ENCODE measurements around the gene ZNF689. TPM values are rescaled to one million over a fixed set of nuclear protein-coding genes. Genes with fewer than 3 reads are reported as not detected.

The ZNF689 gene
- total and polyA plus RNA-seq, 2 of the 13 experiments (the other 11 are each of a cell fraction or from before 2014, with no cell fraction given), result 9.7 to 19.5 TPM

DNA sequence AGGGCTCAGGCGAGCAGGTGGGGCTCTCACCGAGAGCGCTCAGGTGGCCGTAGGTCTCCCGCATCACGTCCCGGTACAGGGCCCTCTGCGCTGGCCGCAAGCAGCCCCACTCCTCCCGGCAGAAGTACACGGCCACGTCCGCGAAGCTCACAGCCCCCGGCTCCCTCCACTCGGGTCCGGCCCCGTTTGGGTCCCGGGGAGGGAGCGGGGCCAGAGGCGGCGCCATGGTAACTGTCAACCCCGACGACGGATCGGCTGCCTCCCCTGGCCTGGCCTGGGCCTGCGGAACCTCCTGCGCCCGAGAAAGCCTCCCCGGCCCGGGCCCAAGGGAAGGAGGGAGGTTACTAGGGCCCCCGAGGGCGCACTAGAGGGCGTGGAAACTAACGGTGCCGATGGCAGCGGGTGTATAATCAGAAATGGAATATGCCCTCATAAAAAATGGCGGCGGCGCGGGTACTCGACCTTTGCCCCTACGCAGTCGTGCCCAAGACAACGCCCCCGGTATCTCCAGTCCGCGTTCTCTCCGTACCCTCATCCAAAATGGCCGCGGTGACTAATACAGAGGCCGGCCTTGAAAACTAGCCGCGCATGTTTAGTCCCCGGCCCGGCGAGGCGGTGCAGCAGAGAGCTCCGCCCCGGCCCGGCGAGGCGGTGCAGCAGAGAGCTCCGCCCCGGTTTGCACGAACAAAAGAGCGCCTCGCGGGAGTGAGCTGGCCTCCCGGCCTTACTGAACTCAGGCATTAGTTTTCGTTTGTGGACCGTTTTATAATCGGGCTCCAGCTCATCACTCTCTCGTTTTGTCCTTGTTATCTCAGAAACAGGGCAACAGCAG, 52.0 kb downstream of the ZNF689 start, which contains the start of gene ZNF764 (continued):
- TF ChIP-seq, protein P1, sequence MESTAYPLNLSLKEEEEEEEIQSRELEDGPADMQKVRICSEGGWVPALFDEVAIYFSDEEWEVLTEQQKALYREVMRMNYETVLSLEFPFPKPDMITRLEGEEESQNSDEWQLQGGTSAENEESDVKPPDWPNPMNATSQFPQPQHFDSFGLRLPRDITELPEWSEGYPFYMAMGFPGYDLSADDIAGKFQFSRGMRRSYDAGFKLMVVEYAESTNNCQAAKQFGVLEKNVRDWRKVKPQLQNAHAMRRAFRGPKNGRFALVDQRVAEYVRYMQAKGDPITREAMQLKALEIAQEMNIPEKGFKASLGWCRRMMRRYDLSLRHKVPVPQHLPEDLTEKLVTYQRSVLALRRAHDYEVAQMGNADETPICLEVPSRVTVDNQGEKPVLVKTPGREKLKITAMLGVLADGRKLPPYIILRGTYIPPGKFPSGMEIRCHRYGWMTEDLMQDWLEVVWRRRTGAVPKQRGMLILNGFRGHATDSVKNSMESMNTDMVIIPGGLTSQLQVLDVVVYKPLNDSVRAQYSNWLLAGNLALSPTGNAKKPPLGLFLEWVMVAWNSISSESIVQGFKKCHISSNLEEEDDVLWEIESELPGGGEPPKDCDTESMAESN (CRISPR knock-in tag; conservative IDR thresholded peaks at IDR 0.05), result peak; percentile 89; the same call in 1 of the 2 replicates
- TF ChIP-seq, protein P2, sequence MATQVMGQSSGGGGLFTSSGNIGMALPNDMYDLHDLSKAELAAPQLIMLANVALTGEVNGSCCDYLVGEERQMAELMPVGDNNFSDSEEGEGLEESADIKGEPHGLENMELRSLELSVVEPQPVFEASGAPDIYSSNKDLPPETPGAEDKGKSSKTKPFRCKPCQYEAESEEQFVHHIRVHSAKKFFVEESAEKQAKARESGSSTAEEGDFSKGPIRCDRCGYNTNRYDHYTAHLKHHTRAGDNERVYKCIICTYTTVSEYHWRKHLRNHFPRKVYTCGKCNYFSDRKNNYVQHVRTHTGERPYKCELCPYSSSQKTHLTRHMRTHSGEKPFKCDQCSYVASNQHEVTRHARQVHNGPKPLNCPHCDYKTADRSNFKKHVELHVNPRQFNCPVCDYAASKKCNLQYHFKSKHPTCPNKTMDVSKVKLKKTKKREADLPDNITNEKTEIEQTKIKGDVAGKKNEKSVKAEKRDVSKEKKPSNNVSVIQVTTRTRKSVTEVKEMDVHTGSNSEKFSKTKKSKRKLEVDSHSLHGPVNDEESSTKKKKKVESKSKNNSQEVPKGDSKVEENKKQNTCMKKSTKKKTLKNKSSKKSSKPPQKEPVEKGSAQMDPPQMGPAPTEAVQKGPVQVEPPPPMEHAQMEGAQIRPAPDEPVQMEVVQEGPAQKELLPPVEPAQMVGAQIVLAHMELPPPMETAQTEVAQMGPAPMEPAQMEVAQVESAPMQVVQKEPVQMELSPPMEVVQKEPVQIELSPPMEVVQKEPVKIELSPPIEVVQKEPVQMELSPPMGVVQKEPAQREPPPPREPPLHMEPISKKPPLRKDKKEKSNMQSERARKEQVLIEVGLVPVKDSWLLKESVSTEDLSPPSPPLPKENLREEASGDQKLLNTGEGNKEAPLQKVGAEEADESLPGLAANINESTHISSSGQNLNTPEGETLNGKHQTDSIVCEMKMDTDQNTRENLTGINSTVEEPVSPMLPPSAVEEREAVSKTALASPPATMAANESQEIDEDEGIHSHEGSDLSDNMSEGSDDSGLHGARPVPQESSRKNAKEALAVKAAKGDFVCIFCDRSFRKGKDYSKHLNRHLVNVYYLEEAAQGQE (IDR thresholded peaks at IDR 0.05; ENCODE audit: borderline replicate concordance in 1 of 2, low read depth in 1 of 2, low read length in 2 of 2), result no peak
- TF ChIP-seq RAD51 (IDR thresholded peaks at IDR 0.05; ENCODE audit: borderline replicate concordance) (no peak), MED1 (CRISPR knock-in tag; IDR thresholded peaks at IDR 0.05) (peak; percentile 77), POLR2G (IDR thresholded peaks at IDR 0.05; ENCODE audit: low read depth, low read length) (peak; percentile 89), ZNF773 (CRISPR knock-in tag; IDR thresholded peaks at IDR 0.05; ENCODE audit: borderline replicate concordance) (no peak), HMG20B (CRISPR knock-in tag; conservative IDR thresholded peaks at IDR 0.05) (no peak; the same call in 1 of the 2 replicates), NFKB2 (CRISPR knock-in tag; IDR thresholded peaks at IDR 0.05; ENCODE audit: borderline replicate concordance) (peak; percentile 87; the same call in 1 of the 2 replicates), ZNF33A (CRISPR knock-in tag; IDR thresholded peaks at IDR 0.05; ENCODE audit: borderline replicate concordance) (peak; percentile 95; the same call in 1 of the 2 replicates)
- TF ChIP-seq, protein P3, sequence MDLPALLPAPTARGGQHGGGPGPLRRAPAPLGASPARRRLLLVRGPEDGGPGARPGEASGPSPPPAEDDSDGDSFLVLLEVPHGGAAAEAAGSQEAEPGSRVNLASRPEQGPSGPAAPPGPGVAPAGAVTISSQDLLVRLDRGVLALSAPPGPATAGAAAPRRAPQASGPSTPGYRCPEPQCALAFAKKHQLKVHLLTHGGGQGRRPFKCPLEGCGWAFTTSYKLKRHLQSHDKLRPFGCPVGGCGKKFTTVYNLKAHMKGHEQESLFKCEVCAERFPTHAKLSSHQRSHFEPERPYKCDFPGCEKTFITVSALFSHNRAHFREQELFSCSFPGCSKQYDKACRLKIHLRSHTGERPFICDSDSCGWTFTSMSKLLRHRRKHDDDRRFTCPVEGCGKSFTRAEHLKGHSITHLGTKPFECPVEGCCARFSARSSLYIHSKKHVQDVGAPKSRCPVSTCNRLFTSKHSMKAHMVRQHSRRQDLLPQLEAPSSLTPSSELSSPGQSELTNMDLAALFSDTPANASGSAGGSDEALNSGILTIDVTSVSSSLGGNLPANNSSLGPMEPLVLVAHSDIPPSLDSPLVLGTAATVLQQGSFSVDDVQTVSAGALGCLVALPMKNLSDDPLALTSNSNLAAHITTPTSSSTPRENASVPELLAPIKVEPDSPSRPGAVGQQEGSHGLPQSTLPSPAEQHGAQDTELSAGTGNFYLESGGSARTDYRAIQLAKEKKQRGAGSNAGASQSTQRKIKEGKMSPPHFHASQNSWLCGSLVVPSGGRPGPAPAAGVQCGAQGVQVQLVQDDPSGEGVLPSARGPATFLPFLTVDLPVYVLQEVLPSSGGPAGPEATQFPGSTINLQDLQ (CRISPR knock-in tag; IDR thresholded peaks at IDR 0.05), result no peak; the same call in 1 of the 2 replicates
- TF ChIP-seq, protein P4, sequence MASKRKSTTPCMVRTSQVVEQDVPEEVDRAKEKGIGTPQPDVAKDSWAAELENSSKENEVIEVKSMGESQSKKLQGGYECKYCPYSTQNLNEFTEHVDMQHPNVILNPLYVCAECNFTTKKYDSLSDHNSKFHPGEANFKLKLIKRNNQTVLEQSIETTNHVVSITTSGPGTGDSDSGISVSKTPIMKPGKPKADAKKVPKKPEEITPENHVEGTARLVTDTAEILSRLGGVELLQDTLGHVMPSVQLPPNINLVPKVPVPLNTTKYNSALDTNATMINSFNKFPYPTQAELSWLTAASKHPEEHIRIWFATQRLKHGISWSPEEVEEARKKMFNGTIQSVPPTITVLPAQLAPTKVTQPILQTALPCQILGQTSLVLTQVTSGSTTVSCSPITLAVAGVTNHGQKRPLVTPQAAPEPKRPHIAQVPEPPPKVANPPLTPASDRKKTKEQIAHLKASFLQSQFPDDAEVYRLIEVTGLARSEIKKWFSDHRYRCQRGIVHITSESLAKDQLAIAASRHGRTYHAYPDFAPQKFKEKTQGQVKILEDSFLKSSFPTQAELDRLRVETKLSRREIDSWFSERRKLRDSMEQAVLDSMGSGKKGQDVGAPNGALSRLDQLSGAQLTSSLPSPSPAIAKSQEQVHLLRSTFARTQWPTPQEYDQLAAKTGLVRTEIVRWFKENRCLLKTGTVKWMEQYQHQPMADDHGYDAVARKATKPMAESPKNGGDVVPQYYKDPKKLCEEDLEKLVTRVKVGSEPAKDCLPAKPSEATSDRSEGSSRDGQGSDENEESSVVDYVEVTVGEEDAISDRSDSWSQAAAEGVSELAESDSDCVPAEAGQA (IDR thresholded peaks at IDR 0.05; ENCODE audit: low read depth), result peak; percentile 99
- TF ChIP-seq, protein P4 (CRISPR knock-in tag; IDR thresholded peaks at IDR 0.05; ENCODE audit: borderline replicate concordance), result no peak; the same call in 1 of the 2 replicates

Measured in HepG2 (cell line).